GM19025 (cell line): Measurements from ENCODE around the gene STAT6.
"Not testable (repeated sequence)": the region's sequence is repeated elsewhere in the genome, so short reads cannot be mapped to it uniquely, and the experiment has no call there.

Experiments
- ATAC-seq: cut with Tn5 transposase; IDR thresholded peaks from one replicate; pipeline ENCODE4 v1.9.1; 2021; ENCODE audit warnings: mild to moderate bottlenecking, low read depth, moderate library complexity; ENCODE audit not compliant: unreplicated experiment

Gene STAT6

DNA sequence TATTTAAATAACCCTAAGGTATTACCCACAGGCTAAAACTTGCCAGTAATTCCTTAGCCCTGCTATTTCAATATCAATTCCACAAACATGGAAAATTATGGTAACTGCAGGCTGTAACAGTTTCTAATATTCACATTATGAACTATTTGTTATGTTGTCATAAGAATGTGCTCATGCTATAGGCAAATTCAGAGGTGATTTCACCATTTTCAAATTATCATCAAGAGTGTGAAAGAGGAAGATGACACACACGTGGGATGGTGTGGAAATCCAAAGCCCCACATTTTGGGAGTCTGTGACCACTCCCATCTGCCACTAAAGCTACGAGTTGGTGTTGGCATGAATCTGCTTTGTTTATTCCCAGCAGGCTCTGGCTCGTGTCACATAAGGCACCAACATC is 55.3 kb downstream of the STAT6 start:
- ATAC-seq, result no peak

DNA sequence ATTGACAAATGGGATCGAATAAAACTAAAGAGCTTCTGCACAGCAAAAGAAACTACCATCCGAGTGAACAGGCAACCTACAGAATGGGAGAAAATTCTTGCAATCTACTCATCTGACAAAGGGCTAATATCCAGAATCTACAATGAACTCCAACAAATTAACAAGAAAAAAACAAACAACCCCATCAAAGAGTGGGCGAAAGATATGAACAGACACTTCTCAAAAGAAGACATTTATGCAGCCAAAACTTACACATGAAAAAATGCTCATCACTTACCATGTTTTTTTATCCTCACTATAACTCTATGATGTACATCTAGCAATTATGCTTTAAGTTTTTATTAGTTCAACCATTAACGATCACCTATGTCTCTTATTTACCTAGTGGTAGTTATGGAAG is 57.3 kb downstream of the STAT6 start:
- not testable (repeated sequence) for ATAC-seq

DNA sequence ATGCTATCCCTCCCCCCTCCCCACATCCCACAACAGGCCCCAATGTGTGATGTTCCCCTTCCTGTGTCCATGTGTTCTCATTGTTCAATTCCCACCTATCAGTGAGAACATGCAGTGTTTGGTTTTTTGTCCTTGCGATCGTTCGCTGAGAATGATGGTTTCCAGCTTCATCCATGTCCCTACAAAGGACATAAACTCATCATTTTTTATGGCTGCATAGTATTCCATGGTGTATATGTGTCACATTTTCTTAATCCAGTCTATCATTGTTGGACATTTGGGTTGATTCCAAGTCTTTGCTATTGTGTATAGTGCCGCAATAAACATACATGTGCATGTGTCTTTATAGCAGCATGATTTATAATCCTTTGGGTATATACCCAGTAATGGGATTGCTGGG is 58.0 kb downstream of the STAT6 start:
- not testable (repeated sequence) for ATAC-seq

DNA sequence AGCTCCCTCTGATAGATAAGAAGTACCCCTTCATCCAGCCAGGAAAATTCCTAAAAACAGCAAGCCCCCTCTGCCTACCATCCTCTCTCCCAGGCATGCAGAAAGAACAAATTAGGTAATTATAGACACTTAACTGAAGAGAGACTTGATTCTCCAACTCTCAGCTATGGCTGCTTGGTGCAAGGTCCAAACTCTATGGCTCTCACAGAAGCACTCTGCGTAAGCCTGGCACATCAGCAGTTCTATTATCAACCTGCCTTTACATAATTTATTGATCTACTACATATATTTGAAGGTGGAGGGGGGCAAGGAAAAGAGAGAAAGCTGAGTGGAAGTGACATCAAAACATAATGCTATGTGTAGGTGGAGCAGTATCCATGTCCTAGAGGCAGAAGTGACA is 60.2 kb downstream of the STAT6 start:
- ATAC-seq, result no peak

DNA sequence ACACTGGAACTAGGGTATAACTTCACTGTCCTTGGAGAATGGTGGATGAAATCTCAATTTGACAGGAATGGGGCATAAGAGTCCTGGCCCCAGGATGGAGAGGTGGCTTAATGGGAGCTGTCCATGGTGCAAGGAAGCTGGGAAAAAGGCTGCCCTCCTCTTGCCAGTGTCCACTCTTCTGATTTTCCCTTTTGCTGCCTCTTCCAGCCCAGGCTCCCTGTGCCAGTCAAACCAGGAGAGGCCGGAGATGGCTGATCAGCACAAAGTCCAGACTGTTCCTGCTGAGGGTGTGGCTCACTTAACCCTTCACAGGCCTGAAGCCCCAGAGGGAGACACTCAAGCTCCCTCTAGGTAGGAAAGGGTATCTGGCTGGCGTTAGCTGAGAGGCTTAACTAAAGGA is 61.3 kb downstream of the STAT6 start, which contains the start of gene MYO1A:
Gene MYO1A, minus strand, starts transcription at position 240 of the 400 bp plus-strand sequence. CDS start 1,806 bp downstream, outside the sequence.
- no peak for ATAC-seq

DNA sequence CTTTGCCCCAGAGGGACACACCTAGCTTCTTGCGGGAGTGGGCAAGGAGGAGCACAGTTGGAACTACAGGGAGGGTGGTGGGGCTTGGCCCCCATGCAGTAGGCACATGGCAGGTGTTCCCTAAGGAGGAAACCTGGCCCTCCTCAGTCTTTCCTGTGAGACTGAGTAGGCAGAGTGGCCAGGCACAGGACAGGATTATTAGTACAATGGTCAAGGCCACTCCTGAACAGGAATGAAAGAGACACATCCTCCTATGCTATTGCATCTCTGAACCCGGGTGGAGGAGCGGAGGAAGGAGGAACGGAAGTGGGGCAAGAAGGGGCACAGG is 62.1 kb downstream of the STAT6 start:
- no peak for ATAC-seq

DNA sequence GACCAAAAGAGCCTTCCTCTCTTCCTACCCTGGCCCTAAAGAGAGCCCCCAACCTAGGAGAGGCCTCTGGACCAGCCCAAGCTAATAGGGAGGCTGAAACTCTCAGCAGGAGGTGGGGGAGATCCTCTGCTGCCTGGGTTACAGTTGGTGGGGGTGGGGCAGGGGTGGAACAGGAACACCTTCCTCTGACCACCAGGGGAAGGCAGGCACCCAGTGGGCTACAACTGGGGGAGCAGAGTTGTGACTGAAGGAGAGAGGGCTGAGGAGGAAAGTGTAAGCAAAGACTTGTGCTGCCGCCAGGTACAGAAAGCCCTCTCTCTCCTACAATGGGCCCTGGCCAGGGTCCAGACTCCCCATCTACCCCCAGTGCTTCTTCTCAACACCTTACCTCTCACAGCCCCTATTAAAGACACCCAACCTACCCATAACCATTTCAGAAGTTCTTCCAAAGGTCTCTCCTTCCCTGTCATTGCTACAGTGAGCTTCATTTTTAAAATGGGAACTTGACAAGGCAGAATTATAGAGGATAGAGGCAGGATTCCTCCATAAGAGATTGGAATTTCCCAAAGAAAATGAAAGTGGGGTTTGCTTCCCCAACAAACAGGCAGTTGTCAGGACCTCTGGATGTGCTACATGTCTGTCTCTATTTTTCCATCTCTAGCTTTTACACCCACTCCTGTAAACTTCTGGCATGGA is 62.6 kb downstream of the STAT6 start:
- ATAC-seq, result no peak

DNA sequence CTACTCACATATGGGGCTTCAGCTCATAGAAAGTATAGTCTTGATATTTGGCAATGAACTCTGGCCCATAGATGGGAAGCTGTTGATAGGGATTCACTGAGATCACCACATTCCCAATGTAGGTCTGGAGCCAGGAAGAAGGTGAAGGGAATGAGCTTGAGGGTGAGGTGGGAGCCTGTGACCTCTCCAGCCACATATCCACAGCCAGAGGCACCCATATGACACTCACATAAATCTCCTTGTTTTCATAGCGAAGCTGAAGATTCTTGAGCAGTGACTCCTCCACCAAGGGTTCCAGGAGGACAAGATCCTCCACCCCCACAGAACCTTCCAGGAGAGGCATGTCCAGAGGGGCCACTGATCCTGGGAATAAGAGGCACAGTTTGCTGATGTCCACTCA is 63.2 kb downstream of the STAT6 start:
- ATAC-seq, result no peak

DNA sequence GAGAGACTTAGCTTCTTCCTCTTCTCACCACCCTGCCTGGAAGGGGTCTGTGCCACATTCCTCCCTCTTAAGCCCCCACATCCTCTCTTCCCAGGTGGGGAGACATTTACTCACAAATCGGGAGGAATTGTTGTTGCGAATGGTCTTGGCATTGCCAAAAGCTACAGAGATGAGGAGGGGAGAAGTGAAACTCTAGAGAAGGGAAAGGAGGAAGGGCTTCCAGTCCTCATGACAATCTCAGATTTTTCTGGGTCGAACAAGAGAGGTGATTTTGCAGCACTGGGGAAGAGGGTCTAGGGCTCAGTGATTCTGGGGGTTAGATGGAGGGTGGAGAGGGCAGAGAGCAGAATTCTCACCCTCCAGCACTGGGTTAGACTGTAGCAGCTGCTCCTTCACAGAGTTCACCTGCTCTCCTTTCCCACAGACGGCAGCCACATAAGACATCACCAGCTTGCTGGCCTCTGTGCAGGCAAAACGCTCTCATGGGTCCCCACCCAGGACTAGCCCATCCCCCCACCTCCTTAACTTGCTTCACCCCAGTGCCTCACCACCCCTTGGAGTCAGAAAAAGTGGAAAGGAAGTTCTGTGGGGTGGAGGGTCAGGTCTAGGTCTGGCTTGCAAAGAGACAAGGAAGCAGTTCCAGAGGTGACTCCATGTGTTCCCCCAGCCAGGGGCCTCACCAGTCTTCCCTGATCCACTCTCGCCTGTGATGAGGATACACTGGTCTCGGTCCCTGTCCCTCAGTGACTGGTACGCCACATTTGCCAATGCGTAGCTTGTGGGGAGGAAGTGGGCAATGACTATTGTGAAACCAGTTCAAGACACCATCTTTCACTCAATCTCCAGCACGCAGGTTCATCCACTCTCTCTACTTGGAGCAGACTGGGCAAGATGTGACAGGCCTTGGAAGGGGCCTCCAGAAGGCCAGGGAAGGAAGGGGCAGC is 63.9 kb downstream of the STAT6 start:
- no peak for ATAC-seq

DNA sequence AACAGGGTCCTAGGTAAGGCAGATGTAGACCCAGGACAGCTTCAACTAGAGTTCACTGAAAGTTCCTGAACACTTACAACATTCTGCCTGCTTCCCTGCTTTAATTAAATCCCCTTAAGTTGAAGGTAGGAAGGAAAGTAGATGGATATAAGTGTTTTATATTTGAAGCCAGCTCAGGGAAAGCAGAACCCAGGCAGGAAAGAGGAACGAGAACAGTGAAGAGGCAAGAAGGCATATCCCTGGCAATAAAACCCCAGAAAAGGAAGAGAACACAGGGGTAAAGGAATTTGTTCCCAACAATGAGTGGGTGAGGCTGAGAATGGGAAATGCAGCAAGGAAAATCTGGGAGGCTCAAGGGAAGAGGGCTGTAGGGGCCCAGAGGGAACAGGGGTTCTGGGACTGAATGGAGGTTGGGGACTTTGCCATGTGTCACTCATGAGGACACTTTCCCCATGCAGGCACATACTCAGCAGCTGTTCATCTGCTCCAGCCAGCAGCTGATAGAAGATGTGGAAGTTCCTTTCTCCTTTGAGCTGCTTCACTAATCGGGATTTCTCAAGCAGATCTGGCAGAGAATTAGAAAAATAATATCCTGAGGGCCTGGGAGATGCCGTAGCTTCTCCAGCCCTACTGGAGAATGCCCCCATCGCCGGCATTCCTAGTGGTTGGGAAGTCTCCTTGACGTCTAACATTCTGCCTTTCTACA is 64.9 kb downstream of the STAT6 start:
- no peak for ATAC-seq
